ENCODE results near the gene ISG15.

ISG15 gene

DNA sequence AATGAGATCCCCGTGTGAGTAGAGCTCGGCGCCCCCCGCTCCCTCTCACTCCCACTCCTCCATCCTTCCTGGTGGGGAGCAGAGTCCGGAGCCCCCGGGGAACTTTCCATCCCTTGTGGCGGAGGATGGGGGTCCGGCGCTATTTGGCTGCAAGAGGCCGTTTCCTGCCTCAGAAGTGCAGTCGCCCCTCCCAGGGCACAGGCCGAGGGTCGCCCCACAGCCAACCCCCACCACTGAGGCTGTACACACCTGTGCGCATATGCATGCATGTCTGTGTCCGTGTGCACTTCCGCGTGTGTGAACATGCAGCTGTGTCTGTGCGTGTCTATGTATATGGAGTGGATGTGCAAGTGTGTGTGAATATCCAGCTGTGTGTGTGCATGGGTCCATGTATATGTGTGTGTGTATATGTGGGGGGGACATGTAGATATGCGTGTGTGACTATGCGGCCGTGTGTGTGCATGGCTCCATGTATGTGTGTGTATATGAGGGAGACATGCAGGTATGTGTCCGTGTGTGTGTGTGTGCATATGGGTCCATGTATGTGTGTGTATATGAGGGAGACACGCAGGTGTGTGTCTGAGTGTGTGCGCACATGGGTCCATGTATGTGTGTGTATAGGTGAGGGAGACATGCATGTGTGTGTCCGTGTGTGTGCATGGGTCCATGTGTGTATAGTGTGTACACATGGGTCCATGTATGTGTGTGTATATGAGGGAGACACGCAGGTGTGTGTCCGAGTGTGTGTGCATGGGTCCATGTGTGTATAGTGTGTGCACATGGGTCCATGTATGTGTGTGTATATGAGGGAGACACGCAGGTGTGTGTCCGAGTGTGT lies 38.9 kb downstream of the ISG15 start:
- DNase-seq (ENCODE audit: low read depth, low spot score), result no peak
- TF ChIP-seq, protein P1, sequence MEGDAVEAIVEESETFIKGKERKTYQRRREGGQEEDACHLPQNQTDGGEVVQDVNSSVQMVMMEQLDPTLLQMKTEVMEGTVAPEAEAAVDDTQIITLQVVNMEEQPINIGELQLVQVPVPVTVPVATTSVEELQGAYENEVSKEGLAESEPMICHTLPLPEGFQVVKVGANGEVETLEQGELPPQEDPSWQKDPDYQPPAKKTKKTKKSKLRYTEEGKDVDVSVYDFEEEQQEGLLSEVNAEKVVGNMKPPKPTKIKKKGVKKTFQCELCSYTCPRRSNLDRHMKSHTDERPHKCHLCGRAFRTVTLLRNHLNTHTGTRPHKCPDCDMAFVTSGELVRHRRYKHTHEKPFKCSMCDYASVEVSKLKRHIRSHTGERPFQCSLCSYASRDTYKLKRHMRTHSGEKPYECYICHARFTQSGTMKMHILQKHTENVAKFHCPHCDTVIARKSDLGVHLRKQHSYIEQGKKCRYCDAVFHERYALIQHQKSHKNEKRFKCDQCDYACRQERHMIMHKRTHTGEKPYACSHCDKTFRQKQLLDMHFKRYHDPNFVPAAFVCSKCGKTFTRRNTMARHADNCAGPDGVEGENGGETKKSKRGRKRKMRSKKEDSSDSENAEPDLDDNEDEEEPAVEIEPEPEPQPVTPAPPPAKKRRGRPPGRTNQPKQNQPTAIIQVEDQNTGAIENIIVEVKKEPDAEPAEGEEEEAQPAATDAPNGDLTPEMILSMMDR (IDR thresholded peaks at IDR 0.05; ENCODE audit: insufficient read depth, low read length, missing control alignments), result no peak
- H3K4me3 ChIP-seq (ENCODE audit: low read depth, low read length), result no peak overlapping the region
- ChIA-PET POLR2A (no interaction called here), CTCF (no interaction called here)

DNA sequence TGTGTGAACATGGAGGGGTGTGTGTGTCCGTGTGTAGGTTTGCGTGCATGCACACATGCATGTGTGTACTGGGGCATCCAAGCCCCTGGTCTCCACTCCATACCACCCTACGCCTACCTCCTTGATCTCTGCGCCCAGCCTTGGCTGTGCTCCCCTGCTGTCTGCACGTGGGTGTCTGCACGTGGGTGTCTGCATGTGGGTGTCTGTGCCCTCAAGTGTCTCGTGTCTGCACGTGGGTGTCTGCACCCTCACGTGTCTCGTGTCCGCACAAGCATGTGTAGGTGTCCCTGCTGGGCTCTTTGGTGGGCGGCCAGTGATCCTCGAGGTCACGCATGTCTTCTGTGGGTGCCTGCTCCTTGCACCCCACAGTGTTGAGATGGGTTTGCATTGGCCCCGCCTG lies 39.7 kb downstream of the ISG15 start:
- H3K4me3 ChIP-seq (ENCODE audit: low read depth, low read length), result no peak overlapping the region
- ChIA-PET POLR2A (no interaction called here), CTCF (no interaction called here)
- DNase-seq (ENCODE audit: low read depth, low spot score), result no peak
- TF ChIP-seq, protein P1 (IDR thresholded peaks at IDR 0.05; ENCODE audit: insufficient read depth, low read length, missing control alignments), result no peak

DNA sequence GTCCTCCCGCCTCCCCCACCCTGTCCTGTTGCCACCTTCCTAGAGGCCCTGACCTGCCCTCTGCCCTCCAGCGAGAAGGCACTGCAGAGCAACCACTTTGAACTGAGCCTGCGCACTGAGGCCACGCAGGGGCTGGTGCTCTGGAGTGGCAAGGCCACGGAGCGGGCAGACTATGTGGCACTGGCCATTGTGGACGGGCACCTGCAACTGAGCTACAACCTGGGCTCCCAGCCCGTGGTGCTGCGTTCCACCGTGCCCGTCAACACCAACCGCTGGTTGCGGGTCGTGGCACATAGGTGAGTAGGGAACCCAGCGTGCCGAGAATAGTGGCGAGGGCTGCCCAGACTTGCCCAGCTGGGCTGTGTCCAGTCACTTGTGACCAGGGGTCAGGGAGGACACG lies 40.4 kb downstream of the ISG15 start:
- no peak overlapping the region for H3K4me3 ChIP-seq (ENCODE audit: low read depth, low read length)
- POLR2A ChIA-PET, result no interaction called here
- CTCF ChIA-PET, result interaction anchor here (0.9 to 2.4 kb wide), 2 partner anchors 10 to 14 kb away, joined by 3 to 6 read pairs; no protein-coding TSS in a partner anchor
- TF ChIP-seq, protein P1 (IDR thresholded peaks at IDR 0.05; ENCODE audit: insufficient read depth, low read length, missing control alignments), result no peak
- no peak for DNase-seq (ENCODE audit: low read depth, low spot score)

DNA sequence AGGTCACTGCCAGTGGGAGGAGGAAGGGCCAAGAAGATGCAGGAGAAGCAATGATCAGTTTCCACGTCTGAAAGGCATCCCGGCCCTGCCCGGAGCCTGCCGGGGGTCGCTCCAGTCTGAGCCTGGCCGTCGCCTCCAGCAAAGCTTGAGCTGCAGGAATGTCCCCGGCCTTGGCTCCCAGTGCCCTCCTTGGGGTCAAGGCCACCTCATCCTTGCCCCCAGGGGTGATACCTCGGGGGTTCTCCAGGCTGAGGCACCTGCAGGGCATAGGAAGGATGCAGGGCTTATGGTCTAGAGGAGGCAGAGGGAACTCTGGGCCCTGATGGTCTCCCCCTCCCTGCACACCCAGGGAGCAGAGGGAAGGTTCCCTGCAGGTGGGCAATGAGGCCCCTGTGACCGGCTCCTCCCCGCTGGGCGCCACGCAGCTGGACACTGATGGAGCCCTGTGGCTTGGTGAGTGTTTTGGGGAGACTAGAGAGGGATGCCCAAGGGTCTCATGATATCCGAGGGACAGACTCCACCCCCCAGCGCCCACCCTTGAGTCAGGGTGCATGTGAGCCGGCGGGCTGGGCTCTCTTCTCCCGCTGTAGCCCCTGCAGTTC lies 40.9 kb downstream of the ISG15 start:
- H3K4me3 ChIP-seq (ENCODE audit: low read depth, low read length), result no peak overlapping the region
- ChIA-PET CTCF (interaction anchor here (0.9 to 2.4 kb wide), 2 partner anchors 10 to 15 kb away, joined by 3 to 6 read pairs; no protein-coding TSS in a partner anchor), POLR2A (no interaction called here)
- TF ChIP-seq, protein P1 (IDR thresholded peaks at IDR 0.05; ENCODE audit: insufficient read depth, low read length, missing control alignments), result no peak
- no peak for DNase-seq (ENCODE audit: low read depth, low spot score)

DNA sequence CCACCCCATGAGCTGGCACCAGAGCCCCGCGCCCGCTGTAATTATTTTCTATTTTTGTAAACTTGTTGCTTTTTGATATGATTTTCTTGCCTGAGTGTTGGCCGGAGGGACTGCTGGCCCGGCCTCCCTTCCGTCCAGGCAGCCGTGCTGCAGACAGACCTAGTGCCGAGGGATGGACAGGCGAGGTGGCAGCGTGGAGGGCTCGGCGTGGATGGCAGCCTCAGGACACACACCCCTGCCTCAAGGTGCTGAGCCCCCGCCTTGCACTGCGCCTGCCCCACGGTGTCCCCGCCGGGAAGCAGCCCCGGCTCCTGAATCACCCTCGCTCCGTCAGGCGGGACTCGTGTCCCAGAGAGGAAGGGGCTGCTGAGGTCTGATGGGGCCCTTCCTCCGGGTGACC lies 41.7 kb downstream of the ISG15 start:
- no peak overlapping the region for H3K4me3 ChIP-seq (ENCODE audit: low read depth, low read length)
- POLR2A ChIA-PET, result no interaction called here
- DNase-seq (ENCODE audit: low read depth, low spot score), result no peak
- TF ChIP-seq, protein P1 (IDR thresholded peaks at IDR 0.05; ENCODE audit: insufficient read depth, low read length, missing control alignments), result no peak
- CTCF ChIA-PET, result interaction anchor here (1.3 to 2.4 kb wide), 2 partner anchors 9 to 15 kb away, joined by 6 to 9 read pairs; no protein-coding TSS in a partner anchor

Data from AG04449 (cell line).